ENCODE results near the gene SLC35F3. TPM values are rescaled to one million over a fixed set of nuclear protein-coding genes. Genes with fewer than 3 reads are reported as not detected.
"Not testable (repeated sequence)": the region's sequence is repeated elsewhere in the genome, so short reads cannot be mapped to it uniquely, and the experiment has no call there.

Gene SLC35F3
- total and polyA plus RNA-seq, 8 donors: 1.4 to 7.1 (median 2.5) TPM

DNA sequence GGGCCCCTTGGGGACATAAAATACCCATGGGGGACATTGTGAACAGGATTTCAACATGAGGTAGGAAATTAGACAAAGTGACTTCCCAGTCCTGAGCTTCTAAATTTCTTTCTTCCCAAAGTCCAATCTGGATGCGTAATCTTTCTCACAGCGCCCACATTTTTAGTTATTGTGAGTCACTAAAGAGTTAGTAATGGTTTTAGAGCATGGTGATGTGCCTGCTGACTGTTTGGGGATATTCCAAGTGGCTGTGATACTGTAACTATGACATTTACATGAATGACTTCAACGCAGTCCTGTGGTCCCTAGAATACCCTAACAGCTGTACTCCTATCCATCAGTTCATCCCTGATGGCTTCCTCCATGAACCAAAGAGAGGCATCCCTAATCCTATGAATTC is 244.7 kb downstream of the SLC35F3 start:
- 77 to 88% methylated on average over 3 of the region's 3 CpGs for WGBS, 2 donors
- Histone ChIP-seq H3K9me3 (no peaks in the 10 kb centered on the region), H3K36me3 (no peaks in the 10 kb centered on the region), H3K4me3 (no peak overlapping the region), H3K27ac (no peak overlapping the region), H3K27me3 (no peaks in the 10 kb centered on the region), H3K4me1 (no peaks in the 10 kb centered on the region)
- FAIRE-seq: no peak
- TF ChIP-seq CTCF (IDR thresholded peaks at IDR 0.05): no peak
- ATAC-seq: no peak
- DNase-seq: no peak
- intact Hi-C loops (cut with DNase I): no loop called here

DNA sequence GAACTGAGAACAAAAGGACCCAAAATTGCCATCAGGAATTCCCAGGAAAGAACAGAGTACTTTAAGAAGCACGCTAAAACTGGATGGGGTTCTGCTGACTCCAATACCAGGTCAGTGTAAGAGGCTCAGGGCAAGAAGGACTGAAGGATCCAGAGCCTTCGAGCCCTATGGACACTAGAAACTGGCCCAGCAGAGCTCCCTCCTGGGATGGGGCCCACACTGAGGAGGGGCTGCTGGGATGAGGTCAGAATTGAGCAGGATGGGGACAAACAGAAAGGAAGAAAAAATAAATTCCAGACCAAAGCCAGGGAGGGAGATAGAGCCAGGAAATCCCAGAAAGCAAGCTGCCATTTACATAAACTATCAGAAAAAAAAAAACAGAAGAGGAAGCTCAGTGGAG is 246.4 kb downstream of the SLC35F3 start:
- H3K9me3 ChIP-seq: no peaks in the 10 kb centered on the region
- ATAC-seq: no peak
- H3K36me3 ChIP-seq: no peaks in the 10 kb centered on the region
- H3K27ac ChIP-seq: no peak overlapping the region
- no peak for TF ChIP-seq CTCF (IDR thresholded peaks at IDR 0.05)
- no peak overlapping the region for H3K4me3 ChIP-seq
- intact Hi-C loops (cut with DNase I): no loop called here
- DNase-seq: no peak
- 77 to 89% methylated on average over 2 of the region's 2 CpGs for WGBS, 2 donors
- FAIRE-seq: no peak
- H3K4me1 ChIP-seq: no peaks in the 10 kb centered on the region
- H3K27me3 ChIP-seq: peaks cover 0 to 5% (median 0%) of the 10 kb centered on the region in 4 donors

DNA sequence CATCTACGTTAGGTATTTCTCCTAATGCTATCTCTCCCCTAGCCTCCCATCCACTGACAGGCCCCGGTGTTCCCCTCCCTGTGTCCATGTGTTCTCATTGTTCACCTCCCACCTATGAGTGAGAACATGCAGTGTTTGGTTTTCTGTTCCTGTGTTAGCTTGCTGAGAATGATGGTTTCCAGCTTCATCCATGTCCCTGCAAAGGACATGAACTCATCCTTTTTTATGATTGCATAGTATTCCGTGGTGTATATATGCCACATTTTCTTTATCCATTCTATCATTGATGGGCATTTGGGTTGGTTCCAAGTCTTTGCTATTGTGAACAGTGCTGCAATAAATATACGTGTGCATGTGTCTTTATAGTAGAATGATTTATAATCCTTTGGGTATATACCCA is 247.9 kb downstream of the SLC35F3 start:
- ATAC-seq; H3K9me3 ChIP-seq; H3K4me1 ChIP-seq; H3K27me3 ChIP-seq; FAIRE-seq; H3K27ac ChIP-seq; H3K4me3 ChIP-seq; intact Hi-C loops (cut with DNase I); H3K36me3 ChIP-seq; DNase-seq: not testable (repeated sequence)
- whole genome bisulfite sequencing, 2 donors: 75 to 87% methylated on average over 4 of the region's 4 CpGs

GRCh38 chr1:234154320-234155251 is 250.1 kb downstream of the SLC35F3 start:
- ATAC-seq (peak; percentile 48 to 73 (median 69)), FAIRE-seq (no peak), DNase-seq (peak in 2 of 6 donors; percentile 17 to 21)
- H3K27me3 ChIP-seq: peaks cover 0 to 5% (median 0%) of the 10 kb centered on the region in 4 donors
- no peaks in the 10 kb centered on the region for H3K9me3 ChIP-seq
- peak; percentile 46 to 82 (median 69) for TF ChIP-seq CTCF (IDR thresholded peaks at IDR 0.05)
- WGBS, 2 donors: 29 to 32% methylated on average over 7 of the region's 7 CpGs
- H3K4me3 ChIP-seq: no peak overlapping the region
- intact Hi-C loops (cut with DNase I): no loop called here
- no peak overlapping the region for H3K27ac ChIP-seq
- H3K4me1 ChIP-seq: no peaks in the 10 kb centered on the region
- H3K36me3 ChIP-seq: no peaks in the 10 kb centered on the region

GRCh38 chr1:234162661-234163060 is 258.2 kb downstream of the SLC35F3 start:
- no peak for ATAC-seq
- TF ChIP-seq CTCF (IDR thresholded peaks at IDR 0.05): no peak

More at GRCh38 chr1:234162661-234163060, 258.2 kb downstream of the SLC35F3 start:
- Histone ChIP-seq H3K27ac (no peak overlapping the region), H3K27me3 (no peaks in the 10 kb centered on the region), H3K36me3 (no peaks in the 10 kb centered on the region), H3K4me3 (no peak overlapping the region), H3K9me3 (no peaks in the 10 kb centered on the region), H3K4me1 (no peaks in the 10 kb centered on the region)
- FAIRE-seq: no peak
- no peak for DNase-seq
- intact Hi-C loops (cut with DNase I): loop anchor here in 1 of 3 donors (10.0 kb wide), 1 partner anchor 162 kb away; no protein-coding TSS in a partner anchor
